HepG2 (cell line): ENCODE results near the gene DNAJC21. TPM values are rescaled to one million over a fixed set of nuclear protein-coding genes. Genes with fewer than 3 reads are reported as not detected.
A peak's percentile ranks its signal among the peaks of the same experiment; 100 is the strongest.

Source experiments
- ATAC-seq: fragments of 200-7000 bp; cut with Tn5 transposase; 3 replicates; pipeline ENCODE4 v1.9.1; 2020; ENCODE audit warnings: mild to moderate bottlenecking, moderate library complexity
- BruUV-seq: library from RNA; stranded (reverse); fragments of 400-500 nt; replicated peaks from 2 replicates; lab custom pipeline; 2021; lab: Mats Ljungman, UMichigan
- CTCF ChIA-PET: fragments of 300-600 bp; formaldehyde crosslinking; extraction: SDS; loops from one replicate; lab custom pipeline; 2021; ENCODE audit warnings: low total read pairs, inconsistent platforms, low intra/inter-chr PET ratio; lab: Yijun Ruan, JAX
- POLR2A ChIA-PET: fragments of 350-600 bp; sonication (Branson Sonifier 250); formaldehyde crosslinking; loops from one replicate; lab custom pipeline; 2020; ENCODE audit warnings: antibody characterized with exemption, inconsistent platforms; lab: Yijun Ruan, JAX
- DNase-seq: peaks from one replicate; pipeline ENCODE4 v3.0.0-alpha.2; 2015; ENCODE audit warnings: low spot score
- FAIRE-seq: peaks from 3 replicates; lab custom pipeline; 2011; peaks lifted over from hg19 to GRCh38; lab: Jason Lieb, UNC
- H2AFZ ChIP-seq: one replicate; pipeline ENCODE4 v1.6.1; 2011; ENCODE audit warnings: low read length, inconsistent platforms
- H3K27ac ChIP-seq: fragments of 300-600 bp; 3 replicates; pipeline ENCODE4 v1.8.0; 2011; ENCODE audit warnings: mixed run types, mild to moderate bottlenecking, mixed read lengths, low read length, inconsistent platforms; ENCODE audit not compliant: insufficient read depth; ENCODE audit errors: extremely low read length
- H3K27me3 ChIP-seq, 2 experiments: fragments of 200-600 bp in 1 of 2; 2 replicates in 1 of 2; 3 replicates in 1 of 2; pipeline versions ENCODE4 v1.6.0 to v1.8.0; 2011; ENCODE audit warnings: low read length in 2 of 2, mild to moderate bottlenecking in 2 of 2, moderate library complexity in 2 of 2, inconsistent platforms in 1 of 2; ENCODE audit not compliant: insufficient read depth in 2 of 2, control insufficient read depth in 1 of 2
- H3K36me3 ChIP-seq, 2 experiments: fragments of 200-600 bp in 1 of 2; replicated peaks in 1 of 2; 2 replicates in 1 of 2; 3 replicates in 1 of 2; pipeline versions ENCODE4 v1.5.1 to v1.8.0; 2011; ENCODE audit warnings: low read length in 2 of 2, inconsistent platforms in 1 of 2; ENCODE audit not compliant: insufficient read depth in 2 of 2, control insufficient read depth in 1 of 2
- H3K4me1 ChIP-seq: 2 replicates; pipeline ENCODE4 v1.5.1; 2012; ENCODE audit warnings: low read length, inconsistent platforms; ENCODE audit not compliant: insufficient read depth
- H3K4me2 ChIP-seq: 2 replicates; pipeline ENCODE4 v1.6.0; 2011; ENCODE audit warnings: low read depth, low read length, inconsistent platforms
- H3K4me3 ChIP-seq, 3 experiments: fragments of 200-600 bp in 1 of 3; sonication (generic), shearing (Covaris generic) in 1 of 3; replicated peaks in 1 of 3; 2 replicates each; pipeline ENCODE4 v1.5.1; 2011 to 2016; ENCODE audit warnings: low read length in 3 of 3, inconsistent platforms in 2 of 3, low read depth in 2 of 3, mild to moderate bottlenecking in 2 of 3, control low read depth in 1 of 3, mixed read lengths in 1 of 3; ENCODE audit not compliant: insufficient read depth in 1 of 3
- H3K79me2 ChIP-seq: one replicate; pipeline ENCODE4 v1.6.1; 2011; ENCODE audit warnings: low read length, inconsistent platforms; ENCODE audit not compliant: insufficient read depth
- H3K9ac ChIP-seq: 2 replicates; pipeline ENCODE4 v1.6.0; 2011; ENCODE audit warnings: mild to moderate bottlenecking, low read depth, low read length, inconsistent platforms; ENCODE audit not compliant: insufficient read depth
- H3K9me3 ChIP-seq: 2 replicates; pipeline ENCODE4 v1.5.1; 2012; ENCODE audit warnings: mild to moderate bottlenecking, low read length
- H4K20me1 ChIP-seq: 2 replicates; pipeline ENCODE4 v1.6.0; 2011; ENCODE audit warnings: inconsistent platforms, mild to moderate bottlenecking, low read length, moderate library complexity; ENCODE audit not compliant: insufficient read depth
- CTCF ChIP-seq: sonication (generic); formaldehyde crosslinking; IDR thresholded peaks from 2 replicates; pipeline ENCODE4 v1.5.0; 2020; ENCODE audit warnings: mild to moderate bottlenecking, missing genetic modification reagents, moderate library complexity
- HDAC1 ChIP-seq: sonication (generic); formaldehyde crosslinking; IDR thresholded peaks from 2 replicates; pipeline ENCODE4 v1.5.1; 2020; ENCODE audit warnings: mild to moderate bottlenecking, missing genetic modification reagents
- JARID2 ChIP-seq: sonication (generic); formaldehyde crosslinking; IDR thresholded peaks from 2 replicates; pipeline ENCODE4 v1.8.1; 2023; ENCODE audit warnings: missing genetic modification reagents, inconsistent platforms; ENCODE audit not compliant: insufficient replicate concordance
- NFIB ChIP-seq: sonication (generic); formaldehyde crosslinking; IDR thresholded peaks from 2 replicates; pipeline ENCODE4 v1.9.0; 2021; ENCODE audit warnings: missing genetic modification reagents, mild to moderate bottlenecking, borderline replicate concordance
- SETDB1 ChIP-seq: sonication (generic); formaldehyde crosslinking; IDR thresholded peaks from 2 replicates; pipeline ENCODE4 v1.5.1; 2020; ENCODE audit warnings: missing genetic modification reagents, mild to moderate bottlenecking, borderline replicate concordance
- STAG1 ChIP-seq: sonication (generic); formaldehyde crosslinking; IDR thresholded peaks from 2 replicates; pipeline ENCODE4 v1.4.0; 2020; ENCODE audit warnings: missing genetic modification reagents
- STAT5B ChIP-seq: sonication (generic); formaldehyde crosslinking; IDR thresholded peaks from 2 replicates; pipeline ENCODE4 v1.4.0; 2020; ENCODE audit warnings: missing genetic modification reagents
- TCF7 ChIP-seq: sonication (generic); IDR thresholded peaks from 2 replicates; pipeline ENCODE4 v1.6.1; 2016; ENCODE audit warnings: antibody characterized with exemption, low read depth
- TEAD2 ChIP-seq: sonication (generic); formaldehyde crosslinking; IDR thresholded peaks from 2 replicates; pipeline ENCODE4 v1.9.0; 2021; ENCODE audit warnings: missing genetic modification reagents
- TEF ChIP-seq: sonication (generic); formaldehyde crosslinking; IDR thresholded peaks from 2 replicates; pipeline ENCODE4 v1.5.0; 2020; ENCODE audit warnings: missing genetic modification reagents
- TFE3 ChIP-seq: IDR thresholded peaks from 2 replicates; pipeline ENCODE4 v1.6.1; 2016
- ZC3H13 ChIP-seq: sonication (generic); formaldehyde crosslinking; IDR thresholded peaks from 2 replicates; pipeline ENCODE4 v1.8.1; 2023; ENCODE audit warnings: mild to moderate bottlenecking, missing genetic modification reagents, moderate library complexity
- ZNF253 ChIP-seq: sonication (generic); formaldehyde crosslinking; IDR thresholded peaks from 2 replicates; pipeline ENCODE4 v1.8.0; 2022; ENCODE audit warnings: mild to moderate bottlenecking, missing genetic modification reagents, borderline replicate concordance
- ZNF280B ChIP-seq: sonication (generic); formaldehyde crosslinking; IDR thresholded peaks from 2 replicates; pipeline ENCODE4 v1.5.0; 2020; ENCODE audit warnings: missing genetic modification reagents, mild to moderate bottlenecking, borderline replicate concordance
- WGBS: methylation state at CpG from one replicate; pipeline ENCODE4 v1.1.6; 2017; ENCODE audit warnings: low lambda C conversion rate; 5-methylcytosine and 5-hydroxymethylcytosine counted together
- in situ Hi-C: cut with HindIII; loops from 2 replicates; pipeline ENCODE4 v1.10.0; 2017; ENCODE audit warnings: low pct_unique_long_range_greater_than_20kb; ENCODE audit not compliant: extremely low pct_ligation_motif_present
- intact Hi-C: fragments of 100-400 bp; cut with micrococcal nuclease; formaldehyde crosslinking; loops from one replicate; pipeline ENCODE4 v1.10.0; 2022; ENCODE audit not compliant: unreplicated experiment
- polyA plus RNA-seq, 8 experiments: library from polyadenylated mRNA; depleted of rRNA in 3 of 8; stranded (reverse) in 7 of 8; unstranded in 1 of 8; fragments of >200 nt; fragmentation: Illumina TruSeq in 4 of 8; extraction: Trizol in 4 of 8; gene quantifications; 2 replicates each; pipeline versions ENCODE4 v1.2.1 to v1.2.3, GENCODE V29; 2011 to 2016; ENCODE audit warnings: low read depth in 4 of 8, missing spikeins in 1 of 8, mixed read lengths in 1 of 8; ENCODE audit not compliant: insufficient read depth in 1 of 8
- total RNA-seq, 5 experiments: library from RNA; depleted of rRNA; stranded (reverse); fragments of >200 nt; fragmentation: Illumina TruSeq; extraction: Trizol; gene quantifications; 2 replicates each; pipeline ENCODE4 v1.2.3, GENCODE V29; 2016; ENCODE audit warnings: low read depth in 1 of 5

The DNAJC21 gene
- total and polyA plus RNA-seq, 2 of the 13 experiments (the other 11 are each of a cell fraction or from before 2014, with no cell fraction given): 10.9 to 41.6 TPM

GRCh38 chr5:34905564-34905963, 23.8 kb upstream of the DNAJC21 start:
- H3K36me3 ChIP-seq: peaks cover 0 to 15% of the 10 kb centered on the region in 2 experiments; a peak in 3 of 5 replicates
- in situ Hi-C loops: no loop called here
- no TSS peak for BruUV-seq
- H3K4me1 ChIP-seq: no peaks in the 10 kb centered on the region
- CTCF ChIA-PET: no interaction called here
- H3K4me2 ChIP-seq: no peak overlapping the region
- DNase-seq: no peak
- POLR2A ChIA-PET: interaction anchor here (1.0 kb wide), 1 partner anchor 10 kb away, joined by 3 read pairs; the partner anchor contains the start of genes BRIX1 and RAD1
- no peak for FAIRE-seq
- no peaks in the 10 kb centered on the region for H3K27me3 ChIP-seq
- H3K27ac ChIP-seq: no peak overlapping the region
- H2AFZ ChIP-seq: no peak overlapping the region
- H3K9ac ChIP-seq: no peak overlapping the region
- no peak for ATAC-seq
- H4K20me1 ChIP-seq: no peaks in the 10 kb centered on the region
- intact Hi-C loops: loop anchor here (5.0 kb wide), 1 partner anchor 538 kb away; no protein-coding TSS in a partner anchor
- TF ChIP-seq ZC3H13 (CRISPR knock-in tag) (no peak), JARID2 (CRISPR knock-in tag) (no peak), ZNF253 (CRISPR knock-in tag) (no peak), TEF (CRISPR knock-in tag) (no peak), STAG1 (CRISPR knock-in tag) (peak; percentile 55), TEAD2 (CRISPR knock-in tag) (no peak), NFIB (no peak), CTCF (CRISPR knock-in tag) (peak; percentile 39), TCF7 (no peak), SETDB1 (no peak), HDAC1 (CRISPR knock-in tag) (no peak), STAT5B (CRISPR knock-in tag) (no peak), TFE3 (CRISPR knock-in tag) (no peak), ZNF280B (CRISPR knock-in tag) (no peak)
- H3K4me3 ChIP-seq: no peak overlapping the region
- H3K79me2 ChIP-seq: no peaks in the 10 kb centered on the region
- WGBS: 93% methylated on average over 2 of the region's 2 CpGs
- no peaks in the 10 kb centered on the region for H3K9me3 ChIP-seq
